Brain pericyte (primary cell): ENCODE measurements around the gene PRCD.
A peak's percentile ranks its signal among the peaks of the same experiment; 100 is the strongest.

Experiments
- DNase-seq: peaks from one replicate; pipeline ENCODE4 v3.0.0-alpha.2; 2012; ENCODE audit warnings: low read depth, low spot score

Gene PRCD

GRCh38 chr17:76540381-76541300 is 797 bp downstream of the PRCD start:
- peak; percentile 83 for DNase-seq

- DNase-seq, result no peak
These were observed 2.1 kb downstream of the PRCD start for GRCh38 chr17:76541739-76542454.

GRCh38 chr17:76542566-76542971 is 2.7 kb downstream of the PRCD start:
- DNase-seq, result no peak

GRCh38 chr17:76542984-76543383 is 3.1 kb downstream of the PRCD start:
- no peak for DNase-seq

- DNase-seq, result no peak
These were observed 3.6 kb downstream of the PRCD start for GRCh38 chr17:76543482-76543825.

- no peak for DNase-seq
These were observed 4.1 kb downstream of the PRCD start for GRCh38 chr17:76543826-76544545.

GRCh38 chr17:76544546-76545365 is 4.9 kb downstream of the PRCD start:
- DNase-seq, result no peak

GRCh38 chr17:76545918-76546555 is 6.2 kb downstream of the PRCD start:
- no peak for DNase-seq

- DNase-seq, result no peak
These were observed 6.8 kb downstream of the PRCD start for GRCh38 chr17:76546556-76547182.

- no peak for DNase-seq
These were observed 7.4 kb downstream of the PRCD start for GRCh38 chr17:76547183-76547641.

GRCh38 chr17:76547642-76548202 is 7.9 kb downstream of the PRCD start:
- no peak for DNase-seq

- DNase-seq, result no peak
These were observed 8.8 kb downstream of the PRCD start for GRCh38 chr17:76548378-76549214.

GRCh38 chr17:76549215-76549518 is 9.3 kb downstream of the PRCD start:
- no peak for DNase-seq

- DNase-seq, result no peak
These were observed 9.7 kb downstream of the PRCD start for GRCh38 chr17:76549539-76549938.

- DNase-seq, result no peak
These were observed 11.1 kb downstream of the PRCD start for GRCh38 chr17:76550712-76551615.

- DNase-seq, result no peak
These were observed 11.8 kb downstream of the PRCD start for GRCh38 chr17:76551685-76552084.

- no peak for DNase-seq
These were observed 13.5 kb downstream of the PRCD start for GRCh38 chr17:76553178-76553908.

GRCh38 chr17:76554131-76554530 is 14.3 kb downstream of the PRCD start:
- DNase-seq, result no peak
